ENCODE results near the gene OR2W3. TPM values are rescaled to one million over a fixed set of nuclear protein-coding genes. Genes with fewer than 3 reads are reported as not detected.

OR2W3 gene
- total RNA-seq, 1 donor from 2014 or later = 2.1 TPM

DNA sequence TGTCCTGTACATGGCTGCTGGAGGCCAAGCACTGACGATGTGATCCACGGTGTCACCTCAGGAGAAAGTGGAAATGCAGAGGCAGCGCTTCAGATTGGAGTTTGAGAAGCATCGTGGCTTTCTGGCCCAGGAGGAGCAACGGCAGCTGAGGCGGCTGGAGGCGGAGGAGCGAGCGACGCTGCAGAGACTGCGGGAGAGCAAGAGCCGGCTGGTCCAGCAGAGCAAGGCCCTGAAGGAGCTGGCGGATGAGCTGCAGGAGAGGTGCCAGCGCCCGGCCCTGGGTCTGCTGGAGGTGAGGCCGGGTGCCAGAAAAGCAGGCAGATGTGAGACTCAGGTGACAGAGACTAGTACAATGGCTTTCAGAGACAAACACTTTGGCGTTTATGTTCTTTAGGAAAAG, 30.7 kb upstream of the OR2W3 start:
- Histone ChIP-seq H3K27me3 (ENCODE audit: control insufficient read depth in 3 of 3, insufficient read depth in 3 of 3, low read length in 3 of 3) (no peaks in the 10 kb centered on the region), H3K9me3 (ENCODE audit: control insufficient read depth in 3 of 3, low read length in 3 of 3) (no peaks in the 10 kb centered on the region), H3K4me1 (ENCODE audit: control insufficient read depth in 3 of 3, insufficient read depth in 3 of 3, low read length in 3 of 3) (no peaks in the 10 kb centered on the region), H3K9ac (ENCODE audit: low read depth in 1 of 3, low read length in 3 of 3) (no peak overlapping the region), H3K27ac (ENCODE audit: low read depth, low read length) (no peak overlapping the region), H3K36me3 (ENCODE audit: control insufficient read depth in 3 of 3, insufficient read depth in 3 of 3, low read length in 3 of 3) (no peaks in the 10 kb centered on the region), H3K4me3 (ENCODE audit: low read length in 3 of 3) (no peak overlapping the region)

DNA sequence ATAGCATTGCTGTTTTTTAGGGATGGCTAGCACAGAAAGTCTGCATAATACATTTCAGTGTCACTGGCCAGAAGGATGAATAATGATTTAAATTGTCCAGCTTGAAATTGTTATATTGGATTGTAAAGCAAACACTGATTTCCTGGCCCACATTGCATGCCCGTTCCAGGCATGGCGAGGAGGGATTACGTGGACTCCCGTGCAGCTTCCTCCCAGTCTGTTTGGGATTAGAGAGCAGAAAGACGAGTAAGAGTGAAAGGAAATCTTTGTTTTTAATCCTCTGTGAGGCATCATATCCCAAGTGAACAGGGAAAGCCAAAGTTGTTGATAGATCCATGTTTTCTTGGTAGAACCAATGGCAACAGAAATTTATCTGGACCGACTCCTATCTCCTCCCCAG, 30.0 kb upstream of the OR2W3 start:
- no peak overlapping the region for H3K4me3 ChIP-seq (ENCODE audit: low read length in 3 of 3)
- no peak overlapping the region for H3K27ac ChIP-seq (ENCODE audit: low read depth, low read length)
- no peaks in the 10 kb centered on the region for H3K27me3 ChIP-seq (ENCODE audit: control insufficient read depth in 3 of 3, insufficient read depth in 3 of 3, low read length in 3 of 3)
- H3K36me3 ChIP-seq (ENCODE audit: control insufficient read depth in 3 of 3, insufficient read depth in 3 of 3, low read length in 3 of 3) = no peaks in the 10 kb centered on the region
- H3K9me3 ChIP-seq (ENCODE audit: control insufficient read depth in 3 of 3, low read length in 3 of 3) = no peaks in the 10 kb centered on the region
- H3K4me1 ChIP-seq (ENCODE audit: control insufficient read depth in 3 of 3, insufficient read depth in 3 of 3, low read length in 3 of 3) = no peaks in the 10 kb centered on the region
- no peak overlapping the region for H3K9ac ChIP-seq (ENCODE audit: low read depth in 1 of 3, low read length in 3 of 3)

DNA sequence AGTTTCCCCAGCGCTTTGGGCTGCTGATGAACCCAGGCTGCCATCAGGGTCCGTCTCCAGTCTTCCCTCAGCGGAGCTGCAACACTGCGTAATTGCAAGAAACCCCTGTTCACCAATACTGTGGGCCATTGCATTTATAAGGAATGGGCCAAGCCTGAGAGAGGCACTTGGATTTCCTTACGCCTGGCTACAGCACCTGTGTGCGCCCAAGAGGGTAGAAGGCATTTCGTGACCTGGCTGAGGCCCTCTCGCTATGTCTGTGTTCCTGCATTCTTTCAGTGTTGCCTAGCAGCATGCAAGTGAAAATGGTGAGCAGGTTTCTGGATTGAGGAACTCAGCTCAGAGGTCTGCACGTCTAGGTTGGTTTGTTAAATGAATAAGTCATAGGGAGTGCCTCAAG, 12.0 kb upstream of the OR2W3 start:
- no peaks in the 10 kb centered on the region for H3K36me3 ChIP-seq (ENCODE audit: control insufficient read depth in 3 of 3, insufficient read depth in 3 of 3, low read length in 3 of 3)
- no peaks in the 10 kb centered on the region for H3K4me1 ChIP-seq (ENCODE audit: control insufficient read depth in 3 of 3, insufficient read depth in 3 of 3, low read length in 3 of 3)
- H3K9ac ChIP-seq (ENCODE audit: low read depth in 1 of 3, low read length in 3 of 3) = no peak overlapping the region
- H3K4me3 ChIP-seq (ENCODE audit: low read length in 3 of 3) = no peak overlapping the region
- H3K9me3 ChIP-seq (ENCODE audit: control insufficient read depth in 3 of 3, low read length in 3 of 3) = no peaks in the 10 kb centered on the region
- no peak overlapping the region for H3K27ac ChIP-seq (ENCODE audit: low read depth, low read length)
- no peaks in the 10 kb centered on the region for H3K27me3 ChIP-seq (ENCODE audit: control insufficient read depth in 3 of 3, insufficient read depth in 3 of 3, low read length in 3 of 3)

DNA sequence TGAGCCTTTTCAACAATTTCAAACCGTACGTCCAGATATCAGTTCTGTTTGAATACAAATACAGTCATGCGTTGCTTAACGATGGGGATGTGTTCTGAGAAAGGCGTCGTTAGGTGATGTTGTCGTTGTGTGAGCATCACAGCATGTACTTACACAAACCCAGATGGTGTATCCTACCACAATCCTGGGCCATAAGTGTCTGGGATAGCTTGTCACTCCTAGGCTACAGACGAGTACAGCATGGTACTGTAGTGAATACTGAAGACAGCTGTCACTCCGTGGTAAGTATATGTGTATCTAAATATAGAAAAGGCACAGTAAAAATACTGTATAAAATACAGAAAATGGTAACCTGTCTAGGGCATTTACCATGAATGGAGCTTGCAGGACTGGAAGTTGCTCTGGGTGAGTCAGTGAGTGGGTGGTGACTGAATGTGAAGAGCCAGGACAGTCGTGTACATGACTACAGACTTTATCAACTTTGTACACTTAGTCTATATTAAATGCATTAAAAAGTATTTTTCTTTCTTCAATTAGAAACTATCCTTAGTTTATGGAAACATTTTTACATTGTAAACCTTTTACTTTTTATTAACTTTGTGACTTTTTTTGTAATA, 10.5 kb upstream of the OR2W3 start:
- no peaks in the 10 kb centered on the region for H3K27me3 ChIP-seq (ENCODE audit: control insufficient read depth in 3 of 3, insufficient read depth in 3 of 3, low read length in 3 of 3)
- H3K36me3 ChIP-seq (ENCODE audit: control insufficient read depth in 3 of 3, insufficient read depth in 3 of 3, low read length in 3 of 3) = no peaks in the 10 kb centered on the region
- no peak overlapping the region for H3K9ac ChIP-seq (ENCODE audit: low read depth in 1 of 3, low read length in 3 of 3)
- no peaks in the 10 kb centered on the region for H3K9me3 ChIP-seq (ENCODE audit: control insufficient read depth in 3 of 3, low read length in 3 of 3)
- no peak overlapping the region for H3K4me3 ChIP-seq (ENCODE audit: low read length in 3 of 3)
- H3K4me1 ChIP-seq (ENCODE audit: control insufficient read depth in 3 of 3, insufficient read depth in 3 of 3, low read length in 3 of 3) = no peaks in the 10 kb centered on the region
- H3K27ac ChIP-seq (ENCODE audit: low read depth, low read length) = no peak overlapping the region

DNA sequence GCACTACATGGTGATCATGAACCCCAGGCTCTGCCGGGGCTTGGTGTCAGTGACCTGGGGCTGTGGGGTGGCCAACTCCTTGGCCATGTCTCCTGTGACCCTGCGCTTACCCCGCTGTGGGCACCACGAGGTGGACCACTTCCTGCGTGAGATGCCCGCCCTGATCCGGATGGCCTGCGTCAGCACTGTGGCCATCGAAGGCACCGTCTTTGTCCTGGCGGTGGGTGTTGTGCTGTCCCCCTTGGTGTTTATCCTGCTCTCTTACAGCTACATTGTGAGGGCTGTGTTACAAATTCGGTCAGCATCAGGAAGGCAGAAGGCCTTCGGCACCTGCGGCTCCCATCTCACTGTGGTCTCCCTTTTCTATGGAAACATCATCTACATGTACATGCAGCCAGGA, 589 bp downstream of the OR2W3 start:
- no peaks in the 10 kb centered on the region for H3K4me1 ChIP-seq (ENCODE audit: control insufficient read depth in 3 of 3, insufficient read depth in 3 of 3, low read length in 3 of 3)
- no peaks in the 10 kb centered on the region for H3K36me3 ChIP-seq (ENCODE audit: control insufficient read depth in 3 of 3, insufficient read depth in 3 of 3, low read length in 3 of 3)
- no peak overlapping the region for H3K4me3 ChIP-seq (ENCODE audit: low read length in 3 of 3)
- H3K9ac ChIP-seq (ENCODE audit: low read depth in 1 of 3, low read length in 3 of 3) = no peak overlapping the region
- peaks cover 0 to 4% (median 3%) of the 10 kb centered on the region in 3 donors for H3K9me3 ChIP-seq (ENCODE audit: control insufficient read depth in 3 of 3, low read length in 3 of 3)
- H3K27me3 ChIP-seq (ENCODE audit: control insufficient read depth in 3 of 3, insufficient read depth in 3 of 3, low read length in 3 of 3) = no peaks in the 10 kb centered on the region
- H3K27ac ChIP-seq (ENCODE audit: low read depth, low read length) = no peak overlapping the region

DNA sequence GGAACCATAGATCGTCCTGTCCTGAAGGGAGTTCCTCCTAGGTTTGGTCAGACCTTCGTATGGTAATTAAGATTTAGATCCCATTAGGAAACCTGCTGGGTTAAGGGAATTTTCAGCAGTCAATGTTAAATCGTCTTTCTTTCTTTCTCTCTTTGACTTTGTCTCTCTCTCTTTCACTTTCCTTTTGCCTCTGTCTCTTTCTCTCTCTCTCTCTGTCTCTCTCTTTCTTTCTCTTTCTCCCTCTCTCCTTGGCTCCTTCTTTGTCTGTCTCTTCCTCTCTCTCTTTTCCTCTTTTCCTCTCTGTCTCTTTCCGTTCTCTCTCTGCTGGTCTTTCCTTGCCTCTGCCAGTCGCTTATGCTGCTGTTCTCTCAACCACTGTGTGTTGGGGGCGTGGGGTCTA, 8.7 kb downstream of the OR2W3 start:
- no peaks in the 10 kb centered on the region for H3K27me3 ChIP-seq (ENCODE audit: control insufficient read depth in 3 of 3, insufficient read depth in 3 of 3, low read length in 3 of 3)
- H3K27ac ChIP-seq (ENCODE audit: low read depth, low read length) = no peak overlapping the region
- H3K36me3 ChIP-seq (ENCODE audit: control insufficient read depth in 3 of 3, insufficient read depth in 3 of 3, low read length in 3 of 3) = no peaks in the 10 kb centered on the region
- H3K9ac ChIP-seq (ENCODE audit: low read depth in 1 of 3, low read length in 3 of 3) = no peak overlapping the region
- no peaks in the 10 kb centered on the region for H3K4me1 ChIP-seq (ENCODE audit: control insufficient read depth in 3 of 3, insufficient read depth in 3 of 3, low read length in 3 of 3)
- H3K4me3 ChIP-seq (ENCODE audit: low read length in 3 of 3) = no peak overlapping the region
- no peaks in the 10 kb centered on the region for H3K9me3 ChIP-seq (ENCODE audit: control insufficient read depth in 3 of 3, low read length in 3 of 3)

DNA sequence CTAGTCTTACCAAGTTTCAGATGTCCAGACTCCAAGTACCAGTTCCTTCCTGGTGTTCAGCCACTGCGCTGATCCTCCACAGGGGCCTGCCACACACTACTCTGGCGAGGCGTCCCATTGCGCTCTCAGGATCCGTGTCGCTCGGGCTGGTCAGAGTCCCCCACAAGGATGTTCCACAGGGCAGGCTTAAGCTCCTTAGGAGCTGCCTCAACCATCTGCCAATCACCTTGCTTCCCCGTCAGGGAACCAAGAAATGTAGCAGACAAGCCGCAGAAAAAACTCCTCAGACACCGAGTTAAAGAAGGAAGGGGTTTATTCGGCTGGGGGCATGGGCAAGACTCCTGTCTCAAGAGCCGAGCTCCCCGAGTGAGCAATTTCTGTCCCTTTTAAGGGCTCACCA, 9.8 kb downstream of the OR2W3 start:
- Histone ChIP-seq H3K4me1 (ENCODE audit: control insufficient read depth in 3 of 3, insufficient read depth in 3 of 3, low read length in 3 of 3) (no peaks in the 10 kb centered on the region), H3K27ac (ENCODE audit: low read depth, low read length) (no peak overlapping the region), H3K9ac (ENCODE audit: low read depth in 1 of 3, low read length in 3 of 3) (no peak overlapping the region), H3K4me3 (ENCODE audit: low read length in 3 of 3) (no peak overlapping the region), H3K27me3 (ENCODE audit: control insufficient read depth in 3 of 3, insufficient read depth in 3 of 3, low read length in 3 of 3) (no peaks in the 10 kb centered on the region), H3K9me3 (ENCODE audit: control insufficient read depth in 3 of 3, low read length in 3 of 3) (no peaks in the 10 kb centered on the region), H3K36me3 (ENCODE audit: control insufficient read depth in 3 of 3, insufficient read depth in 3 of 3, low read length in 3 of 3) (no peaks in the 10 kb centered on the region)

DNA sequence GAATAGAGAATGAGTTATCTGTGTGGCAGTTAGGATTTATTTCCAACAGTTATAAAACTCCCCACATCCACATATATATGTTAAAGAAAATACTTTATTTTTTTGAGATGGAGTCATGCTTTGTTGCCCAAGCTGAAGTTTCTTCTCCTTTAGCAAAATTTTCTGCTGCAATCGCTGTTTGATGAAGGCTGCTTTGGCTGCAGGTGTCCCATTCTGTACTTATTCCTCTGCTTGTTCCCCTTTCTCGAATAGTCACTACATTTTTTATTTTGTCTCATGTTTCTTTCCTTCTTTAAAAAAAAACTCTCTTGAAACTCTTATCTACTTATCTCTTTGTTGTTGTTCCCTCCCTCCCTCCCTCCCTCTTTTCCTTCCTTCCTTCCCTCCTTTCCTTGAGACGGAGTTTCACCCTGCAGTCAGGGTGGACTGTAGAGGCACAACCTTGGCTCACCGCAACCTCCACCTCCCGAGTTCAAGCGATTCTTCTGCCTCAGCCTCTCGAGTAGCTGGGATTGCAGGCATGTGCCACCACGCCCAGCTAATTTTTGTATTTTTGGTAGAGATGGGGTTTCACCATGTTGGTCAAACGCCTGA, 10.6 kb downstream of the OR2W3 start:
- no peaks in the 10 kb centered on the region for H3K4me1 ChIP-seq (ENCODE audit: control insufficient read depth in 3 of 3, insufficient read depth in 3 of 3, low read length in 3 of 3)
- H3K27me3 ChIP-seq (ENCODE audit: control insufficient read depth in 3 of 3, insufficient read depth in 3 of 3, low read length in 3 of 3) = no peaks in the 10 kb centered on the region
- H3K27ac ChIP-seq (ENCODE audit: low read depth, low read length) = no peak overlapping the region
- no peaks in the 10 kb centered on the region for H3K9me3 ChIP-seq (ENCODE audit: control insufficient read depth in 3 of 3, low read length in 3 of 3)
- no peaks in the 10 kb centered on the region for H3K36me3 ChIP-seq (ENCODE audit: control insufficient read depth in 3 of 3, insufficient read depth in 3 of 3, low read length in 3 of 3)
- no peak overlapping the region for H3K9ac ChIP-seq (ENCODE audit: low read depth in 1 of 3, low read length in 3 of 3)
- H3K4me3 ChIP-seq (ENCODE audit: low read length in 3 of 3) = no peak overlapping the region

DNA sequence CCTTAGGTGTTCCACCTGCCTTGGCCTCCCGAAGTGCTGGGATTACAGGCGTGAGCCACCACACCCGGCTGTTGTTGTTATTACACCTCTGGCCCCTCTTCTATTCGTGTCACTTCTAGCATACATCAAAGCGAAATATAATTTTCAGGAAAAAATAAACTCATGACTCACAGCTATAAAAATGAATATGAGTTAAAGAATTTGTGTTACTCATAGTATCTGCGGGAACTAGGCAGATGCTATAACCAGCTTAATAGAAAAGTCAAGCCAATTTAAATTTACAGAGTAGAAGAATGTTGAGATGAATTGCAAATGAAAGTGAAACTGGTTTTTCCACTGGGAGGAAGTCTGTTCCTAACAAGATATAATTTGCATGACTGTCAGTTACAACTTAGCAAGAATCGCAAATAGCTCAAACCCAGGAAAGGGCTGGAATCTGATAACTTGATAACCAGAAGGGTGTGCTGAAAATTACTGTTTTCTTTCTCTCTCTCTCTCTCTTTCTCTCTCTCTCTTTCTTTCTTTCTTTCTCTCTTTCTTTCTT, 11.2 kb downstream of the OR2W3 start:
- Histone ChIP-seq H3K27me3 (ENCODE audit: control insufficient read depth in 3 of 3, insufficient read depth in 3 of 3, low read length in 3 of 3) (no peaks in the 10 kb centered on the region), H3K9ac (ENCODE audit: low read depth in 1 of 3, low read length in 3 of 3) (no peak overlapping the region), H3K27ac (ENCODE audit: low read depth, low read length) (no peak overlapping the region), H3K4me3 (ENCODE audit: low read length in 3 of 3) (no peak overlapping the region), H3K9me3 (ENCODE audit: control insufficient read depth in 3 of 3, low read length in 3 of 3) (no peaks in the 10 kb centered on the region), H3K36me3 (ENCODE audit: control insufficient read depth in 3 of 3, insufficient read depth in 3 of 3, low read length in 3 of 3) (no peaks in the 10 kb centered on the region), H3K4me1 (ENCODE audit: control insufficient read depth in 3 of 3, insufficient read depth in 3 of 3, low read length in 3 of 3) (no peaks in the 10 kb centered on the region)

DNA sequence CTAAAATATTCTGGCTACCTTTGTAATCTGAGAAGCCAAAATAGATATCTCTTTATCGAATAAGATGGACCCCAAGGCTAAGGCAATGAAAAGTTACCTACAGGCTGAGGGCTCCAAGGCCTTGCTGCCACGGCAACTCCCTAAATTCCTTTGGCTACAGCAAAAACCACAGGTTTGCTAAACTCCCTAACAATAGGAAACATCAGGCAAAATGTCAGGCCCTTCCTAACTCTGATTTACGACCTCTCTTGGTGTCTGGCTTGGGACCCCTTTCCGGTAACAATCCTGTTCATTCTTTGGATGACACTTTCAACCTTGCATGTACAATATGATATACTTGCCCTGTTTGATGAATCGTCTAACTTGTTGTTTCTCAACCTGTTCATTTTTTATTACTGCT, 13.4 kb downstream of the OR2W3 start:
- Histone ChIP-seq H3K4me1 (ENCODE audit: control insufficient read depth in 3 of 3, insufficient read depth in 3 of 3, low read length in 3 of 3) (no peaks in the 10 kb centered on the region), H3K27ac (ENCODE audit: low read depth, low read length) (no peak overlapping the region), H3K36me3 (ENCODE audit: control insufficient read depth in 3 of 3, insufficient read depth in 3 of 3, low read length in 3 of 3) (no peaks in the 10 kb centered on the region), H3K27me3 (ENCODE audit: control insufficient read depth in 3 of 3, insufficient read depth in 3 of 3, low read length in 3 of 3) (no peaks in the 10 kb centered on the region), H3K9ac (ENCODE audit: low read depth in 1 of 3, low read length in 3 of 3) (no peak overlapping the region), H3K9me3 (ENCODE audit: control insufficient read depth in 3 of 3, low read length in 3 of 3) (no peaks in the 10 kb centered on the region), H3K4me3 (ENCODE audit: low read length in 3 of 3) (no peak overlapping the region)
